ENCODE data around the gene CBFA2T2.

CBFA2T2 gene

GRCh38 chr20:33594743-33595142 is 104.8 kb downstream of the CBFA2T2 start:
- Histone ChIP-seq H3K4me2 (ENCODE audit: insufficient read depth, low read length) (no peak overlapping the region), H3K79me2 (ENCODE audit: insufficient read depth, low read length) (no peaks in the 10 kb centered on the region; the same call in 1 of the 2 replicates), H3K27me3 (ENCODE audit: insufficient read depth, low read length, poor library complexity) (no peaks in the 10 kb centered on the region), H2AFZ (ENCODE audit: low read depth, low read length) (no peak overlapping the region), H4K20me1 (ENCODE audit: insufficient read depth, low read length) (peaks cover 3% of the 10 kb centered on the region; the same call in 1 of the 2 replicates), H3K9me3 (ENCODE audit: insufficient read depth, low read length, severe bottlenecking) (no peaks in the 10 kb centered on the region), H3K4me1 (ENCODE audit: insufficient read depth, low read length) (no peaks in the 10 kb centered on the region), H3K36me3 (ENCODE audit: insufficient read depth, low read length) (peaks cover 3% of the 10 kb centered on the region; the same call in 1 of the 2 replicates), H3K4me3 (ENCODE audit: low read depth in 1 of 2, low read length in 2 of 2) (no peak overlapping the region), H3K9ac (ENCODE audit: low read depth, low read length) (no peak overlapping the region), H3K27ac (ENCODE audit: low read length) (no peak overlapping the region)
- ATAC-seq (ENCODE audit: insufficient read depth, low read depth) (no peak), DNase-seq (no peak)
- TF ChIP-seq CTCF (IDR thresholded peaks at IDR 0.05; ENCODE audit: borderline replicate concordance, extremely low read depth, low read length, poor library complexity, severe bottlenecking): no peak
- no peak for TF ChIP-seq EZH2 (IDR thresholded peaks at IDR 0.05; ENCODE audit: borderline replicate concordance, low read depth, low read length, severe bottlenecking)

GRCh38 chr20:33600414-33600813 is 110.5 kb downstream of the CBFA2T2 start:
- Histone ChIP-seq H3K36me3 (ENCODE audit: insufficient read depth, low read length) (peaks cover 15% of the 10 kb centered on the region), H3K27me3 (ENCODE audit: insufficient read depth, low read length, poor library complexity) (no peaks in the 10 kb centered on the region)
- ATAC-seq (ENCODE audit: insufficient read depth, low read depth): no peak

GRCh38 chr20:33600981-33601380 is 111.1 kb downstream of the CBFA2T2 start:
- Histone ChIP-seq H3K9ac (ENCODE audit: low read depth, low read length) (no peak overlapping the region), H2AFZ (ENCODE audit: low read depth, low read length) (no peak overlapping the region), H3K79me2 (ENCODE audit: insufficient read depth, low read length) (no peaks in the 10 kb centered on the region; the same call in 1 of the 2 replicates), H3K27me3 (ENCODE audit: insufficient read depth, low read length, poor library complexity) (no peaks in the 10 kb centered on the region), H4K20me1 (ENCODE audit: insufficient read depth, low read length) (peaks cover 3% of the 10 kb centered on the region; the same call in 1 of the 2 replicates), H3K4me3 (ENCODE audit: low read depth in 1 of 2, low read length in 2 of 2) (no peak overlapping the region), H3K4me1 (ENCODE audit: insufficient read depth, low read length) (no peaks in the 10 kb centered on the region), H3K4me2 (ENCODE audit: insufficient read depth, low read length) (no peak overlapping the region), H3K9me3 (ENCODE audit: insufficient read depth, low read length, severe bottlenecking) (no peaks in the 10 kb centered on the region), H3K27ac (ENCODE audit: low read length) (no peak overlapping the region), H3K36me3 (ENCODE audit: insufficient read depth, low read length) (peaks cover 15% of the 10 kb centered on the region)
- DNase-seq: no peak
- TF ChIP-seq EZH2 (IDR thresholded peaks at IDR 0.05; ENCODE audit: borderline replicate concordance, low read depth, low read length, severe bottlenecking): no peak
- TF ChIP-seq CTCF (IDR thresholded peaks at IDR 0.05; ENCODE audit: borderline replicate concordance, extremely low read depth, low read length, poor library complexity, severe bottlenecking): no peak
- no peak for ATAC-seq (ENCODE audit: insufficient read depth, low read depth)

More at GRCh38 chr20:33600414-33600813, 110.5 kb downstream of the CBFA2T2 start:
- Histone ChIP-seq H2AFZ (ENCODE audit: low read depth, low read length) (no peak overlapping the region), H3K9ac (ENCODE audit: low read depth, low read length) (no peak overlapping the region), H3K27ac (ENCODE audit: low read length) (no peak overlapping the region), H3K4me1 (ENCODE audit: insufficient read depth, low read length) (no peaks in the 10 kb centered on the region), H4K20me1 (ENCODE audit: insufficient read depth, low read length) (peaks cover 3% of the 10 kb centered on the region; the same call in 1 of the 2 replicates), H3K4me3 (ENCODE audit: low read depth in 1 of 2, low read length in 2 of 2) (no peak overlapping the region), H3K4me2 (ENCODE audit: insufficient read depth, low read length) (no peak overlapping the region), H3K79me2 (ENCODE audit: insufficient read depth, low read length) (no peaks in the 10 kb centered on the region; the same call in 1 of the 2 replicates), H3K9me3 (ENCODE audit: insufficient read depth, low read length, severe bottlenecking) (no peaks in the 10 kb centered on the region)
- TF ChIP-seq EZH2 (IDR thresholded peaks at IDR 0.05; ENCODE audit: borderline replicate concordance, low read depth, low read length, severe bottlenecking) (no peak), CTCF (IDR thresholded peaks at IDR 0.05; ENCODE audit: borderline replicate concordance, extremely low read depth, low read length, poor library complexity, severe bottlenecking) (no peak)
- DNase-seq: no peak

Data from DND-41 (cell line).